ENCODE results near the gene TCHHL1. TPM values are rescaled to one million over a fixed set of nuclear protein-coding genes. Genes with fewer than 3 reads are reported as not detected.

Gene TCHHL1
- total and polyA plus RNA-seq, 10 of the 15 experiments (the other 5 are each of a cell fraction or from before 2014, with no cell fraction given) = not detected

- POLR2A ChIA-PET = no interaction called here
- CTCF ChIA-PET = no interaction called here
- FAIRE-seq (no peak), ATAC-seq (no peak), DNase-seq (ENCODE audit: low read depth, low spot score) (no peak)
- intact Hi-C loops (cut with micrococcal nuclease; ENCODE audit: unreplicated experiment) = no loop called here
- H3K79me2 ChIP-seq (ENCODE audit: control insufficient read depth, insufficient read depth, low read length) = no peaks in the 10 kb centered on the region
- H3K4me2 ChIP-seq (ENCODE audit: control insufficient read depth, insufficient read depth) = no peak overlapping the region
- in situ Hi-C loops (cut with MboI) = no loop called here
- TF ChIP-seq NFIC (IDR thresholded peaks at IDR 0.05; ENCODE audit: low read depth, low read length) = no peak
- TF ChIP-seq CTCF (IDR thresholded peaks at IDR 0.05 in 2 of 3, conservative IDR thresholded peaks at IDR 0.05 in 1 of 3; ENCODE audit: control insufficient read depth in 2 of 3, extremely low read depth in 1 of 3, insufficient read depth in 1 of 3, low read depth in 3 of 3, low read length in 3 of 3) = no peak
- TF ChIP-seq MEF2A (IDR thresholded peaks at IDR 0.05; ENCODE audit: insufficient read depth, low read depth, low read length) = no peak
- TF ChIP-seq CHD2 (IDR thresholded peaks at IDR 0.05; ENCODE audit: borderline replicate concordance, low read depth, low read length) = no peak
- no peak for TF ChIP-seq IKZF2 (IDR thresholded peaks at IDR 0.05)
- TF ChIP-seq KLF5 (IDR thresholded peaks at IDR 0.05; ENCODE audit: partially characterized antibody) = no peak
- TF ChIP-seq ZNF384 (IDR thresholded peaks at IDR 0.05; ENCODE audit: borderline replicate concordance, low read depth, low read length) = no peak
- no peak for TF ChIP-seq NFXL1 (IDR thresholded peaks at IDR 0.05; ENCODE audit: borderline replicate concordance)
- no peak for TF ChIP-seq NFYB (IDR thresholded peaks at IDR 0.05; ENCODE audit: insufficient read depth, low read depth, low read length)
- no peak for TF ChIP-seq JUND (IDR thresholded peaks at IDR 0.05; ENCODE audit: low read depth, low read length)
- no peak for TF ChIP-seq SMARCA5 (IDR thresholded peaks at IDR 0.05)
- TF ChIP-seq HDAC6 (IDR thresholded peaks at IDR 0.05; ENCODE audit: unreplicated experiment) = no peak
- TF ChIP-seq, protein P1, sequence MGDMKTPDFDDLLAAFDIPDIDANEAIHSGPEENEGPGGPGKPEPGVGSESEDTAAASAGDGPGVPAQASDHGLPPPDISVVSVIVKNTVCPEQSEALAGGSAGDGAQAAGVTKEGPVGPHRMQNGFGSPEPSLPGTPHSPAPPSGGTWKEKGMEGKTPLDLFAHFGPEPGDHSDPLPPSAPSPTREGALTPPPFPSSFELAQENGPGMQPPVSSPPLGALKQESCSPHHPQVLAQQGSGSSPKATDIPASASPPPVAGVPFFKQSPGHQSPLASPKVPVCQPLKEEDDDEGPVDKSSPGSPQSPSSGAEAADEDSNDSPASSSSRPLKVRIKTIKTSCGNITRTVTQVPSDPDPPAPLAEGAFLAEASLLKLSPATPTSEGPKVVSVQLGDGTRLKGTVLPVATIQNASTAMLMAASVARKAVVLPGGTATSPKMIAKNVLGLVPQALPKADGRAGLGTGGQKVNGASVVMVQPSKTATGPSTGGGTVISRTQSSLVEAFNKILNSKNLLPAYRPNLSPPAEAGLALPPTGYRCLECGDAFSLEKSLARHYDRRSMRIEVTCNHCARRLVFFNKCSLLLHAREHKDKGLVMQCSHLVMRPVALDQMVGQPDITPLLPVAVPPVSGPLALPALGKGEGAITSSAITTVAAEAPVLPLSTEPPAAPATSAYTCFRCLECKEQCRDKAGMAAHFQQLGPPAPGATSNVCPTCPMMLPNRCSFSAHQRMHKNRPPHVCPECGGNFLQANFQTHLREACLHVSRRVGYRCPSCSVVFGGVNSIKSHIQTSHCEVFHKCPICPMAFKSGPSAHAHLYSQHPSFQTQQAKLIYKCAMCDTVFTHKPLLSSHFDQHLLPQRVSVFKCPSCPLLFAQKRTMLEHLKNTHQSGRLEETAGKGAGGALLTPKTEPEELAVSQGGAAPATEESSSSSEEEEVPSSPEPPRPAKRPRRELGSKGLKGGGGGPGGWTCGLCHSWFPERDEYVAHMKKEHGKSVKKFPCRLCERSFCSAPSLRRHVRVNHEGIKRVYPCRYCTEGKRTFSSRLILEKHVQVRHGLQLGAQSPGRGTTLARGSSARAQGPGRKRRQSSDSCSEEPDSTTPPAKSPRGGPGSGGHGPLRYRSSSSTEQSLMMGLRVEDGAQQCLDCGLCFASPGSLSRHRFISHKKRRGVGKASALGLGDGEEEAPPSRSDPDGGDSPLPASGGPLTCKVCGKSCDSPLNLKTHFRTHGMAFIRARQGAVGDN (IDR thresholded peaks at IDR 0.05) = no peak
- no peak for TF ChIP-seq LARP7 (IDR thresholded peaks at IDR 0.05)
- H3K4me3 ChIP-seq = no peak overlapping the region
- no peaks in the 10 kb centered on the region; the same call in 2 of the 3 replicates for H3K9me3 ChIP-seq (replicated peaks; ENCODE audit: control insufficient read depth, insufficient read depth, low read length)
- SMC1A ChIA-PET (ENCODE audit: uncharacterized antibody, unreplicated experiment) = no interaction called here
- peaks cover 19 to 36% of the 10 kb centered on the region in 2 experiments for H3K27me3 ChIP-seq (replicated peaks in 1 of 2; ENCODE audit: control insufficient read depth in 2 of 2, insufficient read depth in 2 of 2, low read length in 1 of 2)
- WGBS (ENCODE audit: insufficient coverage, insufficient replicate concordance, low lambda C conversion rate, missing lambda C conversion rate) = 57% methylated on average over 52 of the region's 67 CpGs
- H3K36me3 ChIP-seq (ENCODE audit: control insufficient read depth in 2 of 2, insufficient read depth in 2 of 2, low read length in 1 of 2) = no peaks in the 10 kb centered on the region
- no peak overlapping the region for H3K27ac ChIP-seq (ENCODE audit: control insufficient read depth, insufficient read depth)
- peaks cover 5% of the 10 kb centered on the region for H3K4me1 ChIP-seq (ENCODE audit: control insufficient read depth, insufficient read depth, low read length)
- no peak overlapping the region for H2AFZ ChIP-seq (ENCODE audit: control insufficient read depth, low read depth, low read length)
- RAD21 ChIA-PET (ENCODE audit: unreplicated experiment) = no interaction called here
- H3K9ac ChIP-seq (ENCODE audit: control insufficient read depth, insufficient read depth, low read length) = no peak overlapping the region
- BruUV-seq (replicated peaks) = no TSS peak
- H4K20me1 ChIP-seq (ENCODE audit: control insufficient read depth, insufficient read depth) = no peaks in the 10 kb centered on the region; the same call in 1 of the 2 replicates
Observed at GRCh38 chr1:152107984-152108881, 19.4 kb upstream of the TCHHL1 start.
